SK-N-SH treated with all-trans-retinoic acid at 6 μM for 48 hours (cell line): Measurements from ENCODE around the gene SMAD3.

Experiments
- ARNTL ChIP-seq: fragments of 450-650 bp; formaldehyde crosslinking; IDR thresholded peaks from 2 replicates; pipeline ENCODE4 v1.5.0; 2020; ENCODE audit warnings: low read depth, mild to moderate bottlenecking, moderate library complexity, borderline replicate concordance
- CREB5 ChIP-seq: fragments of 250-450 bp; sonication (Bioruptor Pico); IDR thresholded peaks from 2 replicates; pipeline ENCODE4 v1.5.1; 2020; ENCODE audit warnings: low read depth, mild to moderate bottlenecking, moderate library complexity
- CSDC2 ChIP-seq: fragments of 250-450 bp; sonication (Bioruptor Pico); IDR thresholded peaks from 2 replicates; pipeline ENCODE4 v1.5.0; 2020; ENCODE audit warnings: mild to moderate bottlenecking, moderate library complexity
- OSR1 ChIP-seq: fragments of 250-450 bp; sonication (Bioruptor Pico); IDR thresholded peaks from 2 replicates; pipeline ENCODE4 v1.8.0; 2022; ENCODE audit warnings: moderate library complexity, mild to moderate bottlenecking, inconsistent platforms
- PATZ1 ChIP-seq: fragments of 250-450 bp; sonication (Bioruptor Pico); IDR thresholded peaks from 2 replicates; pipeline ENCODE4 v1.8.0; 2020; ENCODE audit warnings: mild to moderate bottlenecking, moderate library complexity, borderline replicate concordance
- PPARA ChIP-seq: fragments of 250-450 bp; sonication (Bioruptor Pico); IDR thresholded peaks from 2 replicates; pipeline ENCODE4 v1.5.0; 2020; ENCODE audit warnings: mild to moderate bottlenecking, borderline replicate concordance
- RARB ChIP-seq: fragments of 250-450 bp; sonication (Bioruptor Pico); IDR thresholded peaks from 2 replicates; pipeline ENCODE4 v1.8.0; 2021; ENCODE audit warnings: mild to moderate bottlenecking, moderate library complexity
- SNAI2 ChIP-seq: fragments of 250-450 bp; sonication (Bioruptor Pico); IDR thresholded peaks from 2 replicates; pipeline ENCODE4 v1.5.0; 2020; ENCODE audit warnings: mild to moderate bottlenecking, moderate library complexity
- TCF4 ChIP-seq: fragments of 250-450 bp; sonication (Bioruptor Pico); IDR thresholded peaks from 2 replicates; pipeline ENCODE4 v1.8.0; 2021; ENCODE audit warnings: mild to moderate bottlenecking, moderate library complexity, borderline replicate concordance
- TOX ChIP-seq: fragments of 250-450 bp; sonication (Bioruptor Pico); IDR thresholded peaks from 2 replicates; pipeline ENCODE4 v1.8.0; 2021; ENCODE audit warnings: mild to moderate bottlenecking, moderate library complexity, borderline replicate concordance
- ZFP3 ChIP-seq: fragments of 250-450 bp; sonication (Bioruptor Pico); IDR thresholded peaks from 2 replicates; pipeline ENCODE4 v1.5.0; 2020; ENCODE audit warnings: mild to moderate bottlenecking, moderate library complexity
- ZFP30 ChIP-seq: fragments of 450-650 bp; formaldehyde crosslinking; IDR thresholded peaks from 2 replicates; pipeline ENCODE4 v1.5.0; 2022; ENCODE audit warnings: mild to moderate bottlenecking, moderate library complexity
- ZNF70 ChIP-seq: fragments of 450-650 bp; formaldehyde crosslinking; IDR thresholded peaks from 2 replicates; pipeline ENCODE4 v1.5.0; 2020; ENCODE audit warnings: mild to moderate bottlenecking, moderate library complexity

- TF ChIP-seq ZFP30 (CRISPR knock-in tag): no peak
- no peak for TF ChIP-seq RARB (CRISPR knock-in tag)
- TF ChIP-seq PATZ1 (CRISPR knock-in tag): no peak
- TF ChIP-seq CREB5: no peak
- TF ChIP-seq ARNTL: no peak
- no peak for TF ChIP-seq TCF4 (CRISPR knock-in tag)
- TF ChIP-seq CSDC2 (CRISPR knock-in tag): no peak
- no peak for TF ChIP-seq ZFP3 (CRISPR knock-in tag)
- no peak for TF ChIP-seq TOX (CRISPR knock-in tag)
- TF ChIP-seq OSR1: no peak
- no peak for TF ChIP-seq ZNF70 (CRISPR knock-in tag)
- no peak for TF ChIP-seq PPARA
- TF ChIP-seq SNAI2: no peak
Measured at GRCh38 chr15:67202091-67202490, 136.7 kb downstream of the SMAD3 start.
